HG03108 (cell line): Measurements from ENCODE around the gene SYNE2.

Experiments used
- ATAC-seq: cut with Tn5 transposase; IDR thresholded peaks from one replicate; pipeline ENCODE4 v1.9.1; 2021; ENCODE audit warnings: moderate library complexity; ENCODE audit not compliant: unreplicated experiment

Gene SYNE2

DNA sequence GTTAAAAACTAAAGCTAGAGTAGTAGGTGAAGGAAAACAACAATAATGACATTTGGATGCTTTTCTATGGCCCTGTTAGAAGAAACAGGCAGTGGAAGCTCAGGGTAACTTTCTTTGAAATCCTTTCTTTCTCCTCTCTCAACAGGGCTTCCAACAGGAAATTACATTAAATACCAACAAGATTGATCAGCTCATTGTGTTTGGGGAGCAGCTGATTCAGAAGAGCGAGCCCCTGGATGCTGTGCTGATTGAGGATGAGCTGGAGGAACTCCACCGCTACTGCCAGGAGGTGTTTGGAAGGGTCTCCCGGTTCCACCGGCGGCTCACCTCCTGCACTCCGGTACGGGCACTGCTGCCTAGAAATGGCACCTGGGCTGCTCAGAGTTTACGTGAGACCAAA, 359.9 kb downstream of the SYNE2 start:
- ATAC-seq: no peak

DNA sequence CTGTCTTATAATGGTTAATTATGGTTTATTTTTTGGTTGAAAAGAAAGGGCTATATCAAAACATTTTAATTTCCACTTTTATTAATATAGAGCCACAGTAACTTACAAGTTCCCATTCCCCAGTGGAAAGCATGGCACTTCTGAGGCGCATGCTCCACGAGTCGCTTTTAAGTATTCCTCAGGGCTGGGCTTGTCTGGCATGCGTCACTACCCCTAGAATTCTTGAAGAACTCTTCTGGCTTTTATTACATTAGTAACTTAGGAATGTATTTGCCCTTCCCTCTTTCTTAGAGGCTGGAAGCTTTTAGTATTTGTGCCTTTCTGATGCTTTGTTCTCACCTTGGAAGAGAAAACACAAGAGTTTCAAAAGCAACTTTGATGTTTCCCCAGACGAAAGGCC, 360.3 kb downstream of the SYNE2 start:
- no peak for ATAC-seq

DNA sequence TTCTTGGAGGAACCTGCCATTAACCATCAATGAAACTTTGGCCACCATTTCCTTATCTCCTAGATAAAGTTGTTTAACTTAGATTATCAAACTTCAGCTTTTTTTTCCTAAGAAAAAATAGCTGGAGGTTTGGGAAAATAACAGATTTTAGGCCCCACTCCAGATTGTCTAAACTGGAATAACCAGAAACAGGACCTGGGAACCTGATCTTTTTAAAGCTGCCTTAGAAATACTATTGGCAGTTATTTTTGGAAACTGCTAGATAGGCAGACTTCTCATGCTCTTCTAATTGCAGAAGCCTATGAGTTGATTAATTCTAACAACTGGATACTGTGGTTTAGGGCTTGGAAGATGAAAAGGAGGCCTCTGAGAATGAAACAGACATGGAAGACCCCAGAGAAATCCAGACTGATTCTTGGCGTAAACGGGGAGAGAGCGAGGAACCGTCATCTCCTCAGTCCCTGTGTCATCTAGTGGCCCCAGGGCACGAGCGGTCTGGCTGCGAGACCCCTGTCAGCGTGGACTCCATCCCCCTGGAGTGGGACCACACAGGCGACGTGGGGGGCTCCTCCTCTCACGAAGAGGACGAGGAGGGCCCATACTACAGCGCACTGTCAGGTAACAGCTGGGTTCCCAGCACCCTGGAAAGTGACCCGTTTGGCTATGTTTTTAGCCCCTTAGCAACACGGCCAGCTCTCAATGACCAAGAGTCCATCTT, 361.2 kb downstream of the SYNE2 start:
- no peak for ATAC-seq

DNA sequence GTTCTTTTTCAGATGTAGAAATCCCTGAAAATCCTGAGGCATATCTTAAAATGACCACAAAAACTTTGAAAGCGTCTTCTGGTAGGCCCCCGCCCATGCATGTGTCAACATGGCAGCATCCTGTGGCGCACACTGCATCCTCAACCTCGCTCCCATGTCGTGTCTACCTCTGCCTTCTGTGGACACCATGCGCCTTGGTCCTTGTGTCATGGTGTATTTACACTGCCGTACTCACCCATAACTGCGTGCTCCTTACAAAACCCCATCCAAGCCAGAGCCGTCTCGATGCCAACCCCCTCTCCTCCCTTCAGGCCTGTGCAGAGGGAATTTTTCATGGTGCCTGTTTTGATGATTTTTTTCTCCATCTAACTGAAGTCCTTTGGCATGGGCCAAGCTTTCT, 362.5 kb downstream of the SYNE2 start:
- ATAC-seq: no peak

DNA sequence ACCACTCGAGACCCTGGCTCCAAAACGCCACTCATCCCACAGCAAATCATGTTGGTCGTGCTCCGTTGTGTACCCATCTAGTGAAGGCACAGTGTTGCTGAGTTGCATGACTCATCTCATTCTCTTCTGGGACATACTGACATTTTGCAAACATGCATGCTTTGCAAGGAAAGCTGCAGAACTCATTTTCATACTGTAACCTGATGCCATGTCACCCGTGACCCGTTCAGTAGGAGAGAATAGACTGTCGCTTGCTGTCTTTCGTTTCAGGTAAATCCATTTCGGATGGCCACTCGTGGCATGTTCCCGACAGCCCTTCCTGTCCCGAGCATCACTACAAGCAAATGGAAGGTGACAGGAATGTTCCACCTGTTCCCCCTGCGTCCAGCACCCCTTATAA, 363.2 kb downstream of the SYNE2 start:
- ATAC-seq: no peak

DNA sequence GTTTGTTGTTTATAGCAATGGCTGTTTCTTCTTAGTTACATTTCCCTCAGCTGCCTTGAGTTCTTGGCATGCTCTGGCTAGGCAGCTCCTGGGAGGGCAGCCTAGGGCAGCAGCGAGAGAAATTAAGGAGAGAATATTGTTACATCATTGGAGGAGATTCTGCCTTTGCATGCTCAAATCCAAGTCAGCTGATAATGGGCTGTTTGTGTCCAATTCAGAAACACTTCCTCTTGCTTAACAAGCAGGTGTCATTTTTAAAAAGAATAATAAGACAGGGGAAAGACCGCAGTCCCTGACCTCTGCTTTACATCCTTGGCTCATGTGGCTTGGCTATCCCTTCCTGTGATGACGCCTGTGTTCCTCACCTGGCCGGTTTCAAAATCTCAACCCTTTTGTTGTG, 364.5 kb downstream of the SYNE2 start:
- ATAC-seq: no peak

DNA sequence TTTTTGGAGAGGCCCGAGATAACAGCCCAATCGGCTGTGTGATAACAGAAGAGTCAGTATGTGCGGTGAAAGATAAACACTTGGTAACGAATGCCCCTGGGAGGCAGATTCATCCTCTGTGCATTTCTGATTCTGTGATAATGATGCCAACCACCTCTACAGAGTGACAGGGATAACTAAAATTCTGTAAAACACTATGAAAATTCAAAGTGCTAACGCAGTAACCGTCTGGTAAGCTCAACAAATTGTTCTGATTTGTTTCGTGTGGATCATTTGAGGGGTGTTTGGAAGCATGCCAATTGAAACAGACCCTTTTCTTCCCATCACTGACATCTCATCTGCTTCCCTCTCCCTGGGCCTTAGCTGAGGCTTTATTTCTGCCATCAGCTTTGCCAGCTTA, 365.0 kb downstream of the SYNE2 start:
- ATAC-seq: no peak

DNA sequence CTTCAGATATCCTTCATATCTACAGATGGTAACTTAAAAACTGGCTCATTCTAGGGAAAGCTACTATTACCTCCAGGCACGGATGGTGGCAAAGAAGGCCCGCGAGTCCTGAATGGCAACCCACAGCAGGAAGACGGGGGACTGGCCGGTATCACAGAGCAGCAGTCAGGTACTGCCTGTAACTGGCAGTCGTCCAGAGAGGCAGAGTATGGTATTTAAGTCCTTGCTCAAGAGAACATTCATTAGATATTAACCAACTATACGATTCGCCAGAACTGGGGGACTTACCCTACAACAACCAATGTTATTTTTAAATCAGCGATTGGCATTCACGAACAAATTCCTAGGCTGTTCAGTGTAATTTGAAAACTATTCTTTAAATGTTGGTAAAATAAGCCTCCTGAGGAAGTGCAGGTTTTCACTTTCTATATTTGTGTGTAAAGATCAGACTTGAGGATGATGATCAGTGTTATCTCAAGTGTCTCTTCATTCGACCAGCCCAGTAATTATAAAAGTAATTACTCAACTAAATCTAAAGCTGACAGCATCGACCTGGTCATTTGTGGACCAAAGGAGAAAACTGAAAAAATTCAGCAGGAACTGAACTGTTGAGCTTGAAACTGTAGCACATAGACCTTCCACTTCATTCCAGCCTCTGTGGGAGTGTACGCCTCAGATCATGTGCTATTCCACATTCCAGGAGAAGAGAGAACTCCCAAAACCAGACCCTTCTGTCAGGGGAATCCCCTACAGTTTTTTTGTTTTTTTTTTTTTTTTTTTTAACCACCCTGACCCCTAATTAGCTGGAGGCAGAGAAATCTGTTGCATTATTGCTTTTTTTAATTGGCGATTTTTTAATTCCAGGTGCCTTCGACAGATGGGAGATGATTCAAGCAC, 365.8 kb downstream of the SYNE2 start:
- ATAC-seq: peak; percentile 62

DNA sequence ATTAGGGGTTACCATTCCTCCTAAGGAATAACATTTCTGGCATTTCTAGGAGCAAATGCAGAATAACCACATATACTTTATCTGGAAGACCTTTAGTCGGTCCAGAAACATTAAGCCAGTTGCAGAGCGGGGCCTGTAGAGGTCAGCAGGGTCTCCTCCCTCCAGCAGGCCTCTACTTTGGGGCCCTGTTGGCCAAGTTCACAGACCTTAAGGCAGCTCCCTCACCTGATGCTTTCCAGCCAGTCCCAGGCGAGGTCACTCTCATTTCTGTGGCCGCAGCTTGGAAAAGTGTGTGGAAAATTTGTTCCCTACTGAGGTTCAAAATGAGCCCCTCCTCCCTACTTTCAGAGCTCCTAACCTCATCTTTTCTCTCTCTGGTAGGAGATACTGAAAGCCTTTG, 367.3 kb downstream of the SYNE2 start:
- ATAC-seq: no peak

DNA sequence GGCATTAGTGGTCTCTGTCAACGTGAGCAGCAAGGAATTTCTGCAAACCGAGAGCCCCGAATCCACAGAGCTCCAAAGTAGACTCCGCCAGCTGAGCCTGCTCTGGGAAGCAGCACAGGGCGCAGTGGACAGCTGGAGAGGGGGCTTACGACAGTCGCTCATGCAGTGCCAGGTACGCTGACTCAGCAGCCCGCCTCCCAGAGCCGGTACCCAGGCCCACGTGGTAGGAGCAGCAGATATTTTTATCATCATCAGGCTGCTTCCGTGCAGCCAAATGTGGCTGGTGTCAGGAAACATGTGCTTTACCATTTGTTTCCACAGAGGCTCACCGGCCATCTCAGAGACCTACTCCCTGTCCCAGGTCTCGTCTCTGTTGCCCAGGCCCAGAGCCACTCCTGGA, 367.7 kb downstream of the SYNE2 start:
- no peak for ATAC-seq

DNA sequence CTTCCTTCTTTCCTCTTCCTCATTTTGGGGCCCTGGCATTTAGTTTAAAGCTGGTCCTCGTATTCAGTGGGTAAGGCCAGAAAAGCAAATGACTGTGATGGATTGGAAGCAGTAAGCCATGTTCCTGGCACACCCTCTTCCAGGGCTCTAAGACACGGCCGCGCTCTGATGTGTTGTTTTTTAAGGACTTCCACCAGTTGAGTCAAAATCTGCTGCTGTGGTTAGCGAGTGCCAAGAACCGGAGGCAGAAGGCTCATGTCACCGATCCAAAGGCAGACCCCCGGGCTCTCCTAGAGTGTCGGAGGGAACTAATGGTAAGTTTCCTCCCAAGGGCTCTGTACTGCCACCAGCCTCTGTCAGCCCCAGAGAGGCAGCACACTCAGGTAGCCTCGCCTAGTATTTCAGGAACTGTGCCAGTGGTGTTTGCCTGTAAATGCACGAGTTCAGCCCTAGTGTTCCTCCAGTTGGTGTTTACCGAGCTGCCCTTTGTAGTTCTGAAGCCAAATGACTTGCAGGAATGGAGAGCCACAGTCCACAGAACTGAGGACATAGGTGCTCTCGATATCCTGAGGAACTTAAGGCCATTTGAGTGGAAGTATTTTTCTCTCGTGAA, 368.7 kb downstream of the SYNE2 start:
- ATAC-seq: no peak

DNA sequence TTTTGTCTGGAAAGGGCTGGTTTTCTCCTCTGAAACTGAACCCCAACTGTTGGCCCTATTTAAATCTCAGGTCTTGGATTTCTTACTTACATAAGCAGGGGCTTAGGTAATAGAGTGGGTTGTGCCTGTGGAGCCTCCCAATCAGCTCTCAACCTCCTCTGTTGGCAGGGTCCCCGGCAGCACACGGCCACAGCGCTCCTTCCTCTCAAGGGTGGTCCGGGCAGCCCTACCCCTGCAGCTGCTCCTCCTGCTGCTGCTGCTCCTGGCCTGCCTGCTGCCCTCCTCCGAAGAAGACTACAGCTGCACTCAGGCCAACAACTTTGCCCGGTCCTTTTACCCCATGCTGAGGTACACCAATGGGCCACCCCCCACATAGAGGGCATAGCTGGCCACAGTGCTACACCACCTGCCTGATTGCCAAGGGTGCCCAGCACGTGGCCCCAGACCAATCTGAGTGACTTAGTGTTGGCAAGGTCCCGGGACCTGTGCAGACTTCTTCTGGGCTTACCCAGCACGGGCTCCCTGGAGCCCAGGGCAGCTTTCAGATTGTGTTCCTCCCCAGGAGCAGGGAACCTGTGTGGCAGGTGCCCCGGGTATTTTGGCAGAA, 372.4 kb downstream of the SYNE2 start:
- no peak for ATAC-seq

DNA sequence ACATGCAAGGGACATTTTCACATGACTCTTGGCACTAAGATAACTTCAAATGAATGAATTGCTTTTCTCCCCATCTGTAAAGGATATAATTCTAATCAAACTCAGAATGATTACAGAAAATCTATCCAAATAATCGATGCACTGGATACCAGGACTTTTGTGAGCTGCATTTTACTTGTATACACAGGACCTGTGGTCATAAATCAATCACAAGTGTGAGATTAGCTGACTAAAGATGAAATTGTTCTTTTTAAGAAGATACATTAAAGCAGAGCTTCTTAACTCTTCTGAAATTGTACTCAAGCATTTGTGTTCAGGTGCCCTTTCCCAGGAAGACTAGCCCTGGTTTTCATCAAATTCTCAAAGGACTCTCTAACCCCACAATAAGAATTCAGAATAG, 375.1 kb downstream of the SYNE2 start:
- no peak for ATAC-seq

DNA sequence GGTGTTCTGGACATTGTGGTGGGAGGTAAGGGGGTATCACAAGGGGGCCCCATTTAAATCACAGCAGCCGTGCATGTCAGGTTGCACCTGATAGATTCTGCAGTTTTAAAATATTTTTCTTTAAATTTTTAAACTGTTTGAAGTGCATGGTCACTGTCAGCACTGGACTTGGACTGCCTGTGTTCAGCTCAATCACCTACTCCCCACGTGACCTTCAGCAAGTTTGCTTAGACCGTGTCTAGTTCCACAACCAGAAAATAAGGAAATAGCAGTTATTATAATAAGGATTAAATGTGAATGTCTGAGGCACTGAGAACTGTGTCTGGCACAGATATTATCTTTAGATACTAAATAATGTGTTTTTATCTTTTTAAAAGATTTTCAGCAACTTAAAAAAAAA, 376.7 kb downstream of the SYNE2 start:
- no peak for ATAC-seq

DNA sequence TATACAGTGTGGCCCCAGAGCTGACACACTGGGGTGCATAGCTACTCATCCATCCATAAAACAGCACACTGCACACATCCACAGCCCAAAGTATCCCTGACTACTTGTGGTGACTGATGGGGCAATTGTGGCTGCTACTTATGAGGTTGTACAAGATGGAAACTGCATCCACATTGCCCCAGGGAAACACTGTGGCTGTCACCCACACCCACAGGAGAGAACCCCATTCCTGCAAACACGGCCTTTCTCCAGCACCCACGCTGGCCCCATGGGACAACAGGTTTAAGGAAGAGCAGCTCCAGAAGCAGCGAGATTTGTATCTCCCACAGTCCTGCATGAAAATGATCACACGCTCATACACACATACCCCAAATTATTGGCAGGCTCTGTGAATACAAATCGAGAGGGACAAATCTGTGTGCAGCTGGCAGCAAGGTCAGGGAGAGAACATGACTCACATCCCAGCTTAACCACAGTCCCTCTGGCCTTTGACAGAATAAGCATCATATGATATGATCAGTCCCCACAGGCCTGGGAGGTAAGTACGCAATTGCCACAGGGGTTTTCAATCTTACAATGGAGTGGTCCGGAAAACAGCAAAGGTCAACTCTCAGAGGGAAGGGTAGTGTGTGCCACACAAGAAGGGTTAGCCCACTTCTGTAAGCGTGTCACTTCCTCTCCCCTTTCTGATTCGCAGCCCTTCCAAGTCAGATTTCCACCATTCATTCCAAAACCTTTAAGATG, 379.5 kb downstream of the SYNE2 start:
- peak; percentile 35 for ATAC-seq

DNA sequence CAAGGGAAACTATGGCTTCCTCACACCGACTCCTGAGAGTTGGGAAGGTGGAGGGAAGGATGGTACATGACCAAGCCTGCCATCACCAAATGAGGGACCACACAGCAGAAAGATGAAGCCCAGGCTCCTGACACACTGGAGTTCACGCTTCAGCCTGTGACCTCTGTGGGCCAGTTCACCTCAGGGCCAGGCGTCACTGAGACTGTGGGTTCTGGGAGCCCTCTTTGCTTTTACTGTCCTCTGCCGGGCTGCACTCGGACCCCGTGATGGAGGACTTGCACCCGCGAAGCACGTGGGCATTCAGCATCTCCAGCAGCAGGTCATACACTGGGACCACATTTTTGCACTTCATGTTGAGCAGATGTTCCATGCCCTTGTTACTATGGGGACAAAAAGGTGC, 380.1 kb downstream of the SYNE2 start:
- no peak for ATAC-seq

DNA sequence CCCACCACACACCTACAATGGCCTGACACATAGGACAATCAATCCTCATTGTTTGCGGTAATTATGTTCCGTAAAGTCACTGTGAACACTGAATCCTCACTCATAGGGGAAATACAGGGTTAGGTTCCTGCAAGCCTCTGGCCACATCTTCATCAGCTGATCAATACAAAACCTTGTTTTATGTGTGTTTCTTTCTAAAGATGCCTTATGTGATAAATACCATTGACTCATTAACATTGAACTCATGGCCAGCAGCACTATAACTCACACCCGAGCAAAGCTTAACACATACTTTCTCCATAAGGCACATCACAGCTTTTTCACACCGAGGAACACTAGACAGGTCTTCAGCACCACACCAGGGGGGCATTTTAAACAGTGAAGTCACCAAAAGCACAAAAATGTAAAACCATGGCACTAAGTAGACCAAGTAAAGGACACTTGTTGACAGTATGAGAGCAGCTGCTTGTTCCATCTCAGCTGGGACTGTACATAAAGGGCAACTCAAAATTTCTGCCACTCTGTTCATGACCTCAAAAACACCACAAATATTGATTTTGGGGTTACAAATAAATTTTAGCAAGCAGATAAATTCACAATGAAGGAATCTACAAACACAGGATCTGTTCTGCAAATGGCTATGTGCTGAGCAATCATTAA, 380.9 kb downstream of the SYNE2 start:
- ATAC-seq: no peak

DNA sequence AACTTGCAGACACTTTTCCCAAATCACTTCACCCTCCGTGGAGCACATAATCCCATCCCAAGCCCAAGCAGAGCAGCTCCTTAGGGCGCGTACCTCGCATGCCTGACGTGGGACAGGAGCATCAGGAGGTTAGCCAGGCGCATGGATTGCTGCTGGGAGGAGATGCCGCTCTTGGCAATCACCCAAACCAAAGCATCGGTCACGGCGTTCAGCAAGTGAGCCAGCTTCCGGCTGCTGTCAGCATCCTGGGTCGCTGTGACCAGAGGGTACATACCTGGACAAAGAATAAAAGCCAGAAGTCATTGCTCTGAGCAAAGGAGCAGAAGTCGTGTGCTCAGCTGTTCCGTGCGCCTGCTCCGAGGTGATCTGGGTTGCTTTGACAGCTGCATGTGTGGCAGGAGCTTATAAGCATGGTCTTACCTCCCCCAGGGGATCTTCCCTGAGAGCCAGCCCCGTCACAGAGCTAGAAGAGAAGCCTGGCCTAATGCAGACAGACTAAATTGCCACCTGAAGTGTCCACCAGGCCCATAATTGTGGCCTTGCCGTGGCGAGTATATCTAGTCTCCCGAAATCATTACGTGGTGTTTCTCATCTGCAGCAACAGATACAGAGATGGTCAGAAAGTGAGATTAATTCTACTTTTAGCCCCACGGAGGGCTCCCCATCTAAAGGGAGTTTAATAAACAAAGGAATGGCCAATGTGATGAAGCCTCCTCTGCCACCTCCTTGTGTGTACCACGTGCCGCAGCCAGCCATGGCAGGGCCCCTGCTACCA, 382.3 kb downstream of the SYNE2 start:
- no peak for ATAC-seq
